C4-2B (cell line): ENCODE results near the gene NOC2L.

Source experiments
- CTCF ChIP-seq: fragments of 450-650 bp; conservative IDR thresholded peaks from 2 replicates; pipeline ENCODE4 v1.5.1; 2017; ENCODE audit warnings: mild to moderate bottlenecking
- ZFX ChIP-seq: fragments of 450-650 bp; IDR thresholded peaks from 2 replicates; pipeline ENCODE4 v1.6.1; 2017

- TF ChIP-seq CTCF (no peak), ZFX (no peak)
Observed at GRCh38 chr1:902802-903201, 56.3 kb downstream of the NOC2L start.
